Right lung (tissue), 5 donors: ENCODE measurements around the gene PEF1. TPM values are rescaled to one million over a fixed set of nuclear protein-coding genes. Genes with fewer than 3 reads are reported as not detected.

Experiments used
- DNase-seq, 2 donors: peaks; one replicate each; pipeline ENCODE4 v3.0.0-alpha.2; 2013
- polyA plus RNA-seq, 5 donors: library from polyadenylated mRNA; unstranded; fragments of 120-200 nt; gene quantifications; one replicate each; pipeline versions ENCODE4 v1.2.1 to v1.2.3, GENCODE V29; 2013; ENCODE audit warnings: inconsistent platforms in 1 of 5, low replicate concordance in 1 of 5; ENCODE audit not compliant: insufficient read length in 5 of 5, insufficient read depth in 1 of 5

Gene PEF1
- polyA plus RNA-seq, 5 donors: 58.4 to 68.4 (median 65.0) TPM

DNA sequence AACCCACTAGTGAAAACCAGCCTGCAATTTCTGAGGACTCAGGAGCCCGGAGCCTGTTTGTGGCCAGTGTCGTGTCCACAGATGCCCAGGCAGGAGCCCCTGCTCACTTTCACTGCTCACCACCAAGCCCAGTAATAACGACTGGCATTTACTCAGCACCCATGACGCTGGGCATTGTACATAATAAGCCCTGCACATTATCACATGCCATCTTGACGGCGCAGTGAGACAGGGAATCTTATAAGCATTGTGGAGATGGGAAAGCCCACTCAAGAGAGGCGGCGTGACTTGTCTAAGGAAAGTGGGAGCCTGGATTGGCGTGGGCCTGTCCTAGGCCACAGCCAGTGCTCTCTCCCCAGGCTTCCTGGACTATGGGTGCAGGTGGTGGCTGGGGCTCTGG lies 28.8 kb upstream of the PEF1 start:
- DNase-seq: no peak

DNA sequence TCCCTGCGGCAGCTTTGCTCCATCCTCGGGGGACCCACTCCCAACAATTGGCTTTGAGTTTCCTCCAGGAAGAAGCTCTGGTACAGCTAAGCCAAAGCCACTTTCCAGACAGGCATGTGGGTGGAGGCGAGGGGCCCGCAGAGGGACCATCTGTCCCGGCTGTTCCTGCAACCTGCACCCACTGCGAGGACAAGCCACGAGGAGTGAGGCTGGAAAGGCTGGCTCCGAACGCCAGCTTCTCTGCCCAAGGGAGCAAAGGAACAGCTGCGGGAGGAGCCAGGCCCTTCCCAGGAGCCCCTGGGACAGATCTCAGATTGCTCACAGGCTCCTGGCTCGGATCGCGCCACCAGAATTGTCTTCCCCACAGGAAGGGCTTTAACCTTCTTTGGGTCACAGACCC lies 28.3 kb upstream of the PEF1 start:
- no peak for DNase-seq

DNA sequence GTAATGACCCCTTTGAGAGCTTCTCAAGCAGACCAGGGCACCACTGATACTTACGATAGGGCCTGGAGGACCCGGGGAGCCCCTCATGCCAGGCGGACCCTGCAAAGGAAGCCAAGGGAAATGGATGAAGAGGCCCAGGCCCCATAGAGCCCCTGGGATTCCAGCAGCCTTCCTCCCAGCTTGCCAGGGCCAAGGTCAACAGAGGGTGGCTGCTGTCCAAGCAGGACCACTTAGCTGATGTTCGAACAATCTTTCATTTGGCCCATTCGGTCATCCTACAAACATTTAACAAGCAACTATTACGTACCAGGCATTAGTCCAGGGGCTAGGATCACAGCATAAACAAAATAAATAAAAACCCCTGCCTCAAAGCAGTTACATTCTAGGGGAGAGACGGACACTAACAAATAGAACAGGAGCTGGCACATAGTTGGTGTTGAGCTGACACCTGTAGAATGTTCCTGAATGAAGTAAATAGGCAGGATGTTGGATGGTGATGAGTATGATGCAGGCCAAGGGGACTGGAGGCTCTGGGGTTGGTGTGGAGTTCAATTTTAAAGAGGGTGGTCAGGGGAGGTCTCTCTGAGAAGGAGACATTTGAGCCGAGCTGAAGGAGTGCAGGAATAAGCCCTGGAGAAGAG lies 27.0 kb upstream of the PEF1 start:
- no peak for DNase-seq

DNA sequence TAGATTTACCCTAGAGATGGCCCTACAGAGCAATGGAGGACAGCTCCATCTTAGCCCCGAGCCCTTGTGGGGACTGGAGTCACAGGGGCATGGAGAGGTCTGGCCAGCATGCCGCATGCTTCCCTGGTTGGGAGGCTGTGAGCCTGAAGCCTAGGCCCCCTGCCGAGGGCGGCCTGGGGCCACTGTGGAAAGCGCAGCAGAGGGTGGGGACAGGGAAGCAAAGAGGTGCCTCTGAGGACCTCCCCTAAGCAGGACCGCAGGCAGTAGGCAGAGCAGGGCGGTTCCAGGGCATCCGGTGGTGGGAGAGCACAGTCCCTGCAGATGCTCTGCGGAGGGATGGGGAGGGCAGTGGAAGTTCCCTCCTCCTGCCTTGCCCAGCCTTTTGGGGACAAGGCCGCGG lies 26.5 kb upstream of the PEF1 start:
- DNase-seq: no peak

DNA sequence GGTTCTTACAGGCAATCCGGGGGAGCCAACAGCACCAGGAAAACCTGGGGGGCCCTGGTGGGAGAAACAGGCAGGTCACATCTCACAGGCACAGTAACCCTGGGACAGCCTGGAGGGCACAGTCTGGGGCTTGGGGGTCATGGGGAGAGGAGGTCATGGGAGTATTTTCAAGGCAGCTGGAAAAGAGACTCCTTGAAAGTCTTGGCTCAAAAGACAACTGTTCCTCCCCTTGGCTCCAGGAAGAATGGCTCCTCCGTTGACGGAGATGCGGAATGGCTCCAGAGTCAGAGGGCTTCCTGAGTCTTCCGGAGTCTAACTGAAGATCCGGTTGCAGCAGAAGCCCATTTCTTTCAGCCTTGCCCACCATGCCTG lies 25.9 kb upstream of the PEF1 start:
- no peak for DNase-seq

DNA sequence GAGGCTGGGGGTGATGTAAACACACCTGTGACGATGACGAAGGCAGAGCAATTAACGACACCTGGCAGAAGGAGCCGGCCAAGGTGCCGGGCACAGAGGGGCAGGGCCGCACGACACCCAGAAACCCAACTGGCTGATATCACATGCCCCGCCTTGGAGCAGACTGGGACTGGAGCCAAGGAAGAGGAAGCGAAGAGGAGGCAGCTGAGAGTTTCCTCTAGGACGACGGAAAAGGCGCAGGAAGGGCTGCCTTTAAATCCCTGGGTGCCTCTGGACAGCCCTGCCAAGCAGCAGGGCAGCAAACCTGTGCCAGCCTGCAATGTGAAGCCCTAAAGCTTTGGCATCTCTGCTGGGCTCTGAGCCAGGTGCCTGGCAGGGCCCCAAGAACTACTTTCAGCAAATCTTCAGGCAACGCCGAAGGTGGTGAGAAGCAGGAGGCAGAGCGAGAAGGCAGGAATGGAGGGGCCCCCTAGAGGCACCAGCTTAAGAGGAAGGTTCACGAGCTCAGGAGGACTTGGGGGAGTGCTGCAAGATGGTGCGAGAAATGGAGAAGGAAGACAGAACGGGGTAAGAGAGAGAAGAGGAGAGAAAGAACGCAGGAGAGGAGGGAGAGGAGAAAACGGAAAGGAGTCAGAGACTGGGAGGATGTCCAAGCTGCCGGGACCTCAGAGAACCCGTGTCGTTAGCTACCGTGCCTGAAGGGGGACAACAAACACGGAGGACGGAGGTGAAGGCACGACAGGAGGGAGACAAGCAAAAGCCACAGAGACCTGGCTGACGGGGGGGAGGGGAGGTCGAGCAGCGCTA lies 25.3 kb upstream of the PEF1 start:
- peak; percentile 78 to 80 for DNase-seq

DNA sequence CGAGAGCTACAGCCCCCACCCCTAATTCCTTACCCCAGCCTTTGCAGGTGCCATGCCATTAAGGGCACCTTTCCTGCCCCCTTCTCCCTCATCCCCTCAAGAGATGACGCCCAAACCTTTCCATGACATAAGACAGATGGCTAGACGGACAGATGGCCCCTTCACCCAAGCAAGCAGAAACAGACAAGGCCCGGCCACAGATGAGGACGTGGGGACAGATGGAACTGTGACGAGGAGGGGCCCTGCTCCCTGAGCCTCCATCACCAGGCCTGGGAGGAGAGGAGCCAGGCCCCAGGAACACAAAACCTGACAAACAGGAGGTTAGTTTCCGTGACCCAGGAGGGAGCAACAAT lies 24.7 kb upstream of the PEF1 start:
- no peak for DNase-seq

DNA sequence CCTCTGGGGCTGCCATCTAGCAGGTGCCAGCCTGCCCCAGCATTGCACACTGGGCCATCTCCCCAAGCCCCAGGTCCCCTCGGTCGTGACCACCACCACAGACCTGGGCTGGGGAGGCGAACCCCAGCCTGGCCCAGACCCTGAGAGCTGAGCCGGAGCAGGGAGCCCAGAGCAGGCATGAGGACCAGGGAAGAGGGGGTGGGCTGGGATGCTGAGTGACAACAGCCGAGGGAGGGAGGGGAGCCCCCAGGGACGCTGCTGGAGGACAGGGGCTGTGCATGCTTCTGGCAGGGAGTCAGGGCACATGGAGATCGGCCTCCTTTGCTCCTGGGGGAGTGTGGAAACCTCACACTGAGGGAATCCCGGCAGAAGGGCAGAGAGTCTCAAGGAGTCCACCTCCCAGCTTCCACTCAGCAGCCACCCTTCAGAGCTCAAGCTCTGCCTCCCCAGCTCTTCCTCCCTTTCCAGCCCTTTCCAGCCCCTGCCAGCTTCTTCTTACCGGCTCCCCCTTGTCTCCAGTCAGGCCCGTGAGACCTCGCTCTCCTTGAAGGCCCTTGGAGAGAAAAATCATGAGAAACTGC lies 23.7 kb upstream of the PEF1 start:
- no peak for DNase-seq

DNA sequence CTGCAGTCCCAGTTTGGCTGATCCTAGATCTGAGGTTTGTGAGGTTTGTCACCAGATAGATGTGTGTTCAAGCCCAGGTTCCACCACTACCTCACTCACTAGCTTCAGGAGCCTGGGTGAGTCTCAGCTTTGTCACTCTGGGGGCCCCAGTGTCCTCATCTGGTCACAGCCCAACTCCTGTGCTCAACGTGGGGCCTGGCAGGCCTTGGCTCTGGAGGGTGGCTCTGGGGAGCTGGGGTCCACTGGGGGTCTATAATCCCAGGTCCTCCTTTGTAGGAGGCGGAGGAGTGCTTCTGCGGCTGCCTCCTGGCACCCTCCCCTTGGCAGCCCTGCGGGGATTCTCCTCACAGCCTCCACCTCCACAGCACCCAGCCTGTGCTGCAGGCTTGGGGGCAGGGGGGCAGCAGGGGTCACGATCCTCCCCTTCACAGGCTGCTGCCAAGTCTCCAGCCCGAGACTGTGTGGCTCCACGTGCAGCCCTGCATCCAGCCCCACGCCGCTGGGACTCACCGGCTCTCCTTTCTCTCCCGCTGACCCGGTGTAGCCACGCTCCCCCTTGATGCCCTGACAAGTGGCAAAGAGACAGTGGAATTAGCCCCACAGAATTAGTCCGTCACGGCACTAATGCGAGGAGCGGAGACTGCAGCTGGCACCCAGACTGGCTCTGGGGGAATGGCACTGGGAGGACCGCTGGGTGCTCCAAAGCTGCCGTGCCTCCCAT lies 22.5 kb upstream of the PEF1 start:
- no peak for DNase-seq

DNA sequence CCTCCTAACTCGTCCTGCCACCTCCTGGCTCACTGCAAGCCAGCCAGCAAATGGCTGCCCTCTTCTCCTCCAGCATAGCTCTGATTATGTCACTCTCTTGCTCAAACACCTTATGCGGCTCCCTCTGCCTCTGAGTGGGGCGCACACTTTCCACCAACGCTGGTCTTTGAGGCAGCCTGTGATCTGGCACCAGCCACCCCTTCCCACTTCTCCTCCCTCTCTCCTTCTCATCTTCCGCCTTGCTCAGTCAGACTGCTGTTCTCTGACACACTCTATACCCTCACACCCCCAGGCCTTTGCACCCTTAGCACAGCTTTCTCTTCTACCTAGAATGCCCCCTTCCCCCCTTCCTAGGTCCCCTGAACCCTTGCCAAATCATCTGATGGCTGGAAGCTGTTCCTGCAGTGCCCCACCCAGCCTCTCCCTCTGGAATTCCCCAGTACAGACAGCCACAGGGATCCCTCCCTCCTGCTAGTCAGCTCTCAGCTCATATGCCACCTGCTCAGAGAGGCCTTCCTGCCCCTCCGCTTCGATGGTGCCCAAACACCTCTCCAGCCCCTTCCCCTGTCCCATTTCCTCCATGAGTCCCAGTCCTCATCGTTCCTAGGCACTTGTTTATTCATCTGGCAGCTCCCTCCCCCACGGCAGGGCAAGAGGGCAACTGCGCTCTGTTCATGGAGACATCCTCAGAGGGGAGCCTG lies 21.7 kb upstream of the PEF1 start:
- peak in 1 of 2 donors; percentile 22 for DNase-seq

DNA sequence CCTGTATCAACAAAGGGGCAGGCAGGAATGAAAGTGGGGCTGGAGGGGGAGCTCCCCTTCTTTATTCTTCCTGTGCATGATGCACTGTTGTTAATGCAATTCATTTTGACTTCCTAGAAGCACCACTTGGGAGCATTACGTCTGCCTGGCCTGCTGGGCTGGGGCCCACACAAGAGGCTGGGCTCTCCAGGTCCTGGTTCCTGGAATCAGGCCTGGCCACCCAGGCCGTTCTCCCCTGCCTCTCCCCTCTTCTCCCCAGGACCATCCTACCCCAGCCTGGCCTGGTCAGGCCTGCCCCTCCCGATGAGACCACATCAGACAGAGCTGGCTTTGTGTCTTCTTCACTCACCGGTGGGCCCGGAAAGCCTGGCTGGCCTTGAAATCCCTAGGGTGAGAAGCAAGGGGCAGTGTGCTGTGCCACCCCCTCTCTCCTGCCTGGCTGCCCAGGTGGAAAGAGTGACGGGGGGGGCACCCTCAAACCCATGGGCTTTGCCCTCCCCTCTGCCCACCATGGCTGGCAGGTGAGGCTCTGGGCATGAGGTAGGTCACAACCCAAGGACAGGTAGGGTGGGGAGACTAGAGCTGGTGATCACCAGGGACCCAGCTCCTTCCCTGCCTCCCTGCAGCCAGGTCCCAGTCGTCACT lies 20.7 kb upstream of the PEF1 start:
- no peak for DNase-seq

DNA sequence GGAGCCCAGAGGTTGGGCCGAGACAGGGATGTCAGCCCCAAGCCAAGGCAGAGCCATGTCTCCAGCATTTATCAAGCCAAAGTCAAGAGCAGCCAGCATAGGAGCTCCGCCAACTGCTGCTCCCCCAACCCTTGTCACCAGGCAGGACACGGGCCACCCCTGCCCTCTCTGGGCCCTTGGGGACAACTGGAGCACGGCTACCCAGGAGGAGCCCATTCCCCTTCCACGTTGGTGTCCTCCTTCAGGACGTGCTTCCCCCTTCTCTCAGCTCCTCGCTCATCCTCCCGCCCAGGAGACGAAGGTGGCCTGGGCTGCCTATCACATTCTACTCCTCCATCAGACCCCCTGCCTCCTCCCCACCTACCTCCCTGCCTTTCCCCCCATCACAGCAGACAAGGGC lies 19.9 kb upstream of the PEF1 start:
- no peak for DNase-seq

DNA sequence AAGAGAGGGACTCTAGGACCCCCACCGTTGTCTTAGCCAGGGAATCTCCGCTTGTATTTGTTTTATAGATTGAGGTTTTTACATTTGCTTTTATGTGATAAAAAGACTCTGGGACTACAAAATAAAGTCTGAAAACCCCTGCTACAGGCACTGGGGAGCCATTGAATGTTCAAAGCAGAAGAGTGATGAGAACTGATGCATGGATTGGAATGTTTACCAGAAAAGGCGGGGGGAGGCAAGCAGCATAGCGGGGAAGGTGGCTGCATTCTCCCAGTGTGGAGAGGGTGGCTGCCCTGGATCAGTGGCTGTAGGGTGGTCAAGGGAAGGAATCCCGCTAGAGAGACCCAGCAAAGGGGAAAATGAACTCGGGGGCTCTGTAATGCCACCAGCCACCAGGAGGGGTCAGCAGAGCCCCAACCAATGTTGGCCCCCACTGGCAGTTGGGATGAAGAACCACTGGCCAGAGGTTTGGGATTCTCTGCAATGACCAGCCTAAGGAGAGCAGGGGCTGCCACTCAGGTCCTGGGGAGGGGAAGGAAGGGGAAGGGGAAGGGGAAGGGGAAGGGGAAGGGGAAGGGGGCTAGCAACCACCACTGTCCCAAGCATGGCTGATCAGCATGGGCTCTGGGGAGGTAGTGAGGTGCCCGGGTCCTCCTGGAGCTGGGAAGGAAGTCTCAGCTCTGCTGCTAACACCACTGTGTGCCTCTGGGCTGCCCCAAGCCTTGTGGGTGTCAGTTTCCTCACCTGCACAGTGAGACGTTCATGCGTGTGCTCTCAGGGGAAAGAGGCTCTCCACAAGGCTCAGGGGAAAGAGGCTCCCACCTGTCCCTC lies 19.2 kb upstream of the PEF1 start:
- DNase-seq: peak in 1 of 2 donors; percentile 52

DNA sequence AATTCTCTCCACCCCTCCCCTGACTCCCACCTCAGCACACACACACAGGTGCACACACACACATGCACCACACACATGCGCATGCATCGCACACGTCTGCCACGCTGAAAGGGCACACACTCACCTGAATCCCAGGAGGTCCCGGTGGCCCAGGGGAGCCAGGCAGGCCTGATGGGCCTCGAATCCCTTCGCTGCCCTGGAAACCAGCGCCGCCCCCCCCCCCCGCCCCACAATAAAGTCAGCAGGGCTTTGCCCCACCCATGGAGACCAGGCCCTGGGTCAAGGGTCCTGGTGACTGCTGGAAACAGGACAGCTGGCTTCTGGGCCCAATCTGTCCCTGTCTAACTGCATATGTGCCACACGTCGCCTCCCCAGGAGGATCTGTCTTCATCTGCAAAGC lies 17.8 kb upstream of the PEF1 start:
- no peak for DNase-seq

DNA sequence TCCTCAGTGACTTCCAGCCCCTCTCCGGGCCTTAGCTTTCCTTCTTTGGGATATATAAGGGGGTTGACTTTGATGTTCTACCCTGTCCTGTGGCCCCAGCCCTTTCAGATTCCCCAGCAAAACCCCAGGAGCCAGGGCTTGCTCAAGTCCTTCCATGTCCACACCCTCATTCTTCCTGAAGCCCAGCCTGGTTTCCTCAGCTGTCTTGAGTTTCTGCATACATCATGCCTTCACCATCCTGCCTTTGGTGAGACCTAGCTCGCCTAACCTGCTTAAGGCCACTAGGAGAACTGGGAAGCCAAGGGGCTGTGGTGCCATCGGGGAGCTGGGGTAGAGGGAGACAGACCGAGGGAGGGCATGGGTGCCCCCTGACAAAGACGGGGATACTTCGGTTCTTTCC lies 17.2 kb upstream of the PEF1 start:
- no peak for DNase-seq

DNA sequence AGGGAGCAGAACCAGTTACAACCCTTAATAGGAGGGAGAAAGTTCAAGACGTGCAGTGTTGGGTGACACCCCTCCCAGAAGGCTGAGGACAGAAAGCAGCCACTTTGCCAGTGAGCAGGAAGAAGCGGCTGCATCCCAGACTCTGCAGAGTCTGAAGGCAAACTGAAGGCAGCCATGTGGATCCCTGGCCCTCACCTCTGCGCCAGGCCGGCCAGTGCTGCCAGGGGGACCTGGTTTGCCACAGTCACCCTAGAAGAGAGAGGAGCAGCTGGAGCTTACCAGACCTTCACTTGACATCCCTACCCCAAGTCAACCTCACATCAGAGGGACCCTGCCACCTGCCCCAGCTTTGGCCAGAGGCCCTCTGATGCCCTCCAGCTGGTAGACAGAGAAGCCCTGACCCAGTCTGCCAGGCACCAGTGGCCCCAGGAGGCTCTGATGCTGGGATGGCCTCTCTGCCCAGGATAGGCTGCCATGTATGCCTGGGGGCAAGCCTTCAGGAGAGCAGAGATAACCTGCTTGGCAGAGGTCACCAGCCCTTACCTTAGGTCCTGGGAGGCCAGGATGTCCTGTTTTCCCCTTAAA lies 16.3 kb upstream of the PEF1 start:
- no peak for DNase-seq

DNA sequence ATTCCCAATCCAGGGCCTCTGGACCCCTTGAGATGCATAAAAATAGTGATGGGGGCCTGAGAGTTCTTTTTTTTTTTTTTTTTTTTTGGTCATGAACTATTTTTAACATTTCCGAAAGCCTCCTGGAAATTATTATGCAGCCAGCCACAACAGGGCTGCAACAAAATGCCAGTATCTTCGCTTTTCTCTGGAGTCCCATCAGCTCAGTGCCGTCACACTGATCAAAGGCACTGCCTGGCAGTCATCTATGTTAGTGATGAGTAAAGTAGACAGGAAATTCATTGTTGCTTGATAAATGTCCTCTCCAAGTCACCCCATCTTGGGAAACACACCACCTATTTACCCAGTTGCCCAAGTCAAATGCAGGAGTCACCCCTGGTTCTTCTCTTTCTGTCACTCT lies 15.2 kb upstream of the PEF1 start:
- no peak for DNase-seq

DNA sequence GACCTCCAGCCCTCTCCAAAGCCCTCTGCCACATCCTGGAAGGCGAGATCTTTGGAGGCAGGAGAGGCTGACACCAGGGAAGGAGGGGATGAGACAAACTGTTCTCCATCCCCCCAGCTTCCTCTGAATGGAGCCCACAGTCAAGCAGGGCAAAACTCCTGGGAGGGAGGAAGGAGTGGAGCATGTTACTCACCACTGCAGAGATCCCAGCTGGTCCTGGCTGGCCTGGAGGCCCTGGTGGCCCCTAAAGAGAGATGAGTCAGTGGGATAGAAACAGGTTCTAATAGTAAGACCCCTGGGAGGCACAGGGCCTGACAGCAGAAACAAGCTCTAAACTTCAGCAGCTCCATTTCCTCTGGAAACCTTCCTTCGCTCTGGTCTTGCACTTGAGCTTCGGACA lies 14.0 kb upstream of the PEF1 start:
- no peak for DNase-seq

DNA sequence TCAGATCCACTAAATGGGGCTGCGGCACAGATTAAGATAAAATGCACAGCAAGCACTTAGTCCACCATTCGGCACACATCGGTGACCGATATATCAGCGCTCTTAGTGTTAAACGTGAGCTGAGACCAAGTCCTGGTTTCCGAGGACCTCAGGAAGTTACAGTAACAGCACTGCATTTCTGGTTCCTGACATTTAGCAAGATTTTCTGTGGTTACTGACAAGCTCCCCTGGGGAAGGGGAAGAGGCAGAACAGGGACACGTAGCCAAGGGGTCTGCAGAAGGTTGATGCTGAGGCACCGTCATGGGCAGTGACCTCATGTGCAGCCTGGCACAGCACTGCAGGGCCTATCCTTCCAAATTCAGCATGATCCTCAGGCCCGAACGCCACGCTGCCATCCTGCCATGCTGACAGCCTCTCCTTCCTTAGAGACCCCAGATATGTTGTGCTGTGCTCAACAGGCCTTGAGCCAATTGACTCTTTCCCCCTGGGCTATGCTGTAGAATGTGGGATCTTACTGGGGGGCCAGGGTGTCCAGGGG lies 13.4 kb upstream of the PEF1 start:
- DNase-seq: no peak
